T-helper 2 cell treated with Interferon-gamma antibody and Interleukin-4, amounts not matched to agents 5 μg/mL and 100 μg/mL, for 36 hours (primary cell): ENCODE data around the gene CRISPLD2.

Source experiments
- DNase-seq: peaks from one replicate; pipeline ENCODE4 v3.0.0; 2021; ENCODE audit warnings: low spot score
- H3K27ac Mint-ChIP-seq: one replicate; pipeline ENCODE4 v1.8.0; 2021; ENCODE audit warnings: mild to moderate bottlenecking, mixed read lengths
- H3K27me3 Mint-ChIP-seq: one replicate; pipeline ENCODE4 v1.8.0; 2021; ENCODE audit warnings: low read depth, mixed read lengths
- H3K36me3 Mint-ChIP-seq: one replicate; pipeline ENCODE4 v1.8.0; 2021; ENCODE audit warnings: low read depth, mixed read lengths
- H3K4me1 Mint-ChIP-seq: one replicate; pipeline ENCODE4 v1.8.0; 2021; ENCODE audit warnings: low read depth, mixed read lengths
- H3K4me3 Mint-ChIP-seq: one replicate; pipeline ENCODE4 v1.8.0; 2022; ENCODE audit warnings: mild to moderate bottlenecking, moderate library complexity, mixed read lengths
- H3K9me3 Mint-ChIP-seq: one replicate; pipeline ENCODE4 v1.8.0; 2021; ENCODE audit warnings: mixed read lengths

CRISPLD2 gene

GRCh38 chr16:84925773-84926372 lies 106.1 kb downstream of the CRISPLD2 start:
- Mint-ChIP-seq H3K27ac (no peak overlapping the region), H3K27me3 (no peaks in the 10 kb centered on the region), H3K4me1 (no peaks in the 10 kb centered on the region), H3K9me3 (no peaks in the 10 kb centered on the region), H3K4me3 (no peak overlapping the region), H3K36me3 (no peaks in the 10 kb centered on the region)
- no peak for DNase-seq

GRCh38 chr16:84926462-84926861 lies 106.7 kb downstream of the CRISPLD2 start:
- no peaks in the 10 kb centered on the region for H3K36me3 Mint-ChIP-seq
- H3K9me3 Mint-ChIP-seq, result no peaks in the 10 kb centered on the region
- H3K4me3 Mint-ChIP-seq, result no peak overlapping the region

GRCh38 chr16:84927621-84928591 lies 108.1 kb downstream of the CRISPLD2 start:
- H3K4me3 Mint-ChIP-seq, result no peak overlapping the region
- no peaks in the 10 kb centered on the region for H3K9me3 Mint-ChIP-seq
- H3K27me3 Mint-ChIP-seq, result no peaks in the 10 kb centered on the region
- no peak for DNase-seq
- no peaks in the 10 kb centered on the region for H3K4me1 Mint-ChIP-seq
- H3K36me3 Mint-ChIP-seq, result no peaks in the 10 kb centered on the region
- no peak overlapping the region for H3K27ac Mint-ChIP-seq

More at GRCh38 chr16:84926462-84926861, 106.7 kb downstream of the CRISPLD2 start:
- Mint-ChIP-seq H3K4me1 (no peaks in the 10 kb centered on the region), H3K27ac (no peak overlapping the region), H3K27me3 (no peaks in the 10 kb centered on the region)
- DNase-seq, result no peak

GRCh38 chr16:84928679-84929420 lies 109.1 kb downstream of the CRISPLD2 start:
- H3K4me3 Mint-ChIP-seq, result no peak overlapping the region
- H3K36me3 Mint-ChIP-seq, result no peaks in the 10 kb centered on the region
- H3K27ac Mint-ChIP-seq, result no peak overlapping the region
- H3K4me1 Mint-ChIP-seq, result no peaks in the 10 kb centered on the region
- H3K9me3 Mint-ChIP-seq, result no peaks in the 10 kb centered on the region
- no peaks in the 10 kb centered on the region for H3K27me3 Mint-ChIP-seq
- DNase-seq, result no peak

- Mint-ChIP-seq H3K4me3 (no peak overlapping the region), H3K27me3 (no peaks in the 10 kb centered on the region), H3K9me3 (no peaks in the 10 kb centered on the region), H3K4me1 (no peaks in the 10 kb centered on the region), H3K27ac (no peak overlapping the region), H3K36me3 (no peaks in the 10 kb centered on the region)
- no peak for DNase-seq
These were observed 109.9 kb downstream of the CRISPLD2 start for GRCh38 chr16:84929421-84930297.

- Mint-ChIP-seq H3K27ac (no peak overlapping the region), H3K36me3 (no peaks in the 10 kb centered on the region), H3K9me3 (no peaks in the 10 kb centered on the region), H3K27me3 (no peaks in the 10 kb centered on the region), H3K4me1 (no peaks in the 10 kb centered on the region), H3K4me3 (no peak overlapping the region)
- no peak for DNase-seq
These were observed 110.7 kb downstream of the CRISPLD2 start for GRCh38 chr16:84930298-84931106.

- Mint-ChIP-seq H3K4me3 (no peak overlapping the region), H3K36me3 (no peaks in the 10 kb centered on the region), H3K27ac (no peak overlapping the region), H3K4me1 (no peaks in the 10 kb centered on the region), H3K27me3 (no peaks in the 10 kb centered on the region), H3K9me3 (no peaks in the 10 kb centered on the region)
- no peak for DNase-seq
These were observed 111.3 kb downstream of the CRISPLD2 start for GRCh38 chr16:84931107-84931494.

- Mint-ChIP-seq H3K9me3 (no peaks in the 10 kb centered on the region), H3K36me3 (no peaks in the 10 kb centered on the region), H3K27ac (no peak overlapping the region), H3K27me3 (no peaks in the 10 kb centered on the region), H3K4me1 (no peaks in the 10 kb centered on the region), H3K4me3 (no peak overlapping the region)
- no peak for DNase-seq
These were observed 111.7 kb downstream of the CRISPLD2 start for GRCh38 chr16:84931506-84931905.

GRCh38 chr16:84932681-84933080 lies 112.9 kb downstream of the CRISPLD2 start:
- no peaks in the 10 kb centered on the region for H3K9me3 Mint-ChIP-seq
- H3K27ac Mint-ChIP-seq, result no peak overlapping the region
- no peaks in the 10 kb centered on the region for H3K27me3 Mint-ChIP-seq
- no peaks in the 10 kb centered on the region for H3K4me1 Mint-ChIP-seq
- no peak for DNase-seq
- H3K36me3 Mint-ChIP-seq, result no peaks in the 10 kb centered on the region
- H3K4me3 Mint-ChIP-seq, result no peak overlapping the region

- no peak overlapping the region for H3K4me3 Mint-ChIP-seq
- H3K4me1 Mint-ChIP-seq, result no peaks in the 10 kb centered on the region
- H3K27ac Mint-ChIP-seq, result no peak overlapping the region
- no peaks in the 10 kb centered on the region for H3K36me3 Mint-ChIP-seq
- no peak for DNase-seq
- no peaks in the 10 kb centered on the region for H3K9me3 Mint-ChIP-seq
- H3K27me3 Mint-ChIP-seq, result no peaks in the 10 kb centered on the region
These were observed 114.2 kb downstream of the CRISPLD2 start for GRCh38 chr16:84933774-84934631.

- no peaks in the 10 kb centered on the region for H3K4me1 Mint-ChIP-seq
These were observed 117.6 kb downstream of the CRISPLD2 start for GRCh38 chr16:84937196-84938005.

More at GRCh38 chr16:84937196-84938005, 117.6 kb downstream of the CRISPLD2 start:
- Mint-ChIP-seq H3K27me3 (no peaks in the 10 kb centered on the region), H3K4me3 (no peak overlapping the region), H3K27ac (no peak overlapping the region), H3K36me3 (no peaks in the 10 kb centered on the region), H3K9me3 (no peaks in the 10 kb centered on the region)
- no peak for DNase-seq
